Stimulated activated CD4-positive, alpha-beta T cell treated with anti-CD3 and anti-CD28 coated beads, Interleukin-1b, Interleukin-23, amount 100 ng/mL, for 1 hour (primary cell): ENCODE measurements around the gene ATP8B4.
A peak's percentile ranks its signal among the peaks of the same experiment; 100 is the strongest.
"Not testable (repeated sequence)": the region's sequence is repeated elsewhere in the genome, so short reads cannot be mapped to it uniquely, and the experiment has no call there.

Experiments used
- DNase-seq, 2 donors: peaks; one replicate each; pipeline ENCODE4 v3.0.0-alpha.2; 2020; ENCODE audit warnings: low read depth in 2 of 2

Gene ATP8B4

GRCh38 chr15:50012790-50013189 lies 106.2 kb downstream of the ATP8B4 start:
- DNase-seq = no peak

GRCh38 chr15:50009634-50010033 lies 109.4 kb downstream of the ATP8B4 start:
- DNase-seq = no peak

GRCh38 chr15:50003786-50004334 lies 115.2 kb downstream of the ATP8B4 start:
- DNase-seq = peak; percentile 2 to 9

GRCh38 chr15:49991587-49991986 lies 127.4 kb downstream of the ATP8B4 start:
- DNase-seq = no peak

- no peak for DNase-seq
These were observed 128.0 kb downstream of the ATP8B4 start for GRCh38 chr15:49990835-49991545.

- no peak for DNase-seq
These were observed 129.5 kb downstream of the ATP8B4 start for GRCh38 chr15:49989498-49989897.

GRCh38 chr15:49988766-49989165 lies 130.3 kb downstream of the ATP8B4 start:
- DNase-seq = no peak

- no peak for DNase-seq
These were observed 131.1 kb downstream of the ATP8B4 start for GRCh38 chr15:49987896-49988295.

- DNase-seq = no peak
These were observed 131.7 kb downstream of the ATP8B4 start for GRCh38 chr15:49987198-49987785.

- no peak for DNase-seq
These were observed 132.7 kb downstream of the ATP8B4 start for GRCh38 chr15:49986326-49986725.

GRCh38 chr15:49985463-49985862 lies 133.6 kb downstream of the ATP8B4 start:
- no peak for DNase-seq

- DNase-seq = no peak
These were observed 134.6 kb downstream of the ATP8B4 start for GRCh38 chr15:49984436-49984835.

GRCh38 chr15:49982584-49982983 lies 136.4 kb downstream of the ATP8B4 start:
- DNase-seq = no peak

- no peak for DNase-seq
These were observed 139.2 kb downstream of the ATP8B4 start for GRCh38 chr15:49979705-49980382.

GRCh38 chr15:49978121-49978520 lies 140.9 kb downstream of the ATP8B4 start:
- DNase-seq = no peak

GRCh38 chr15:49977306-49977705 lies 141.7 kb downstream of the ATP8B4 start:
- DNase-seq = no peak

- no peak for DNase-seq
These were observed 154.5 kb downstream of the ATP8B4 start for GRCh38 chr15:49964551-49964950.

GRCh38 chr15:49964061-49964460 lies 155.0 kb downstream of the ATP8B4 start:
- no peak for DNase-seq

GRCh38 chr15:49963033-49963772 lies 155.8 kb downstream of the ATP8B4 start:
- not testable (repeated sequence) for DNase-seq

- DNase-seq = no peak
These were observed 156.9 kb downstream of the ATP8B4 start for GRCh38 chr15:49962044-49962602.

- no peak for DNase-seq
These were observed 165.6 kb downstream of the ATP8B4 start for GRCh38 chr15:49953421-49953820.

GRCh38 chr15:49946681-49947080 lies 172.4 kb downstream of the ATP8B4 start:
- DNase-seq = no peak
